ENCODE measurements around the gene SSC4D. TPM values are rescaled to one million over a fixed set of nuclear protein-coding genes. Genes with fewer than 3 reads are reported as not detected.

SSC4D gene
- total and polyA plus RNA-seq, 9 of the 15 experiments (the other 6 are each of a cell fraction or from before 2014, with no cell fraction given): 0.06 to 1.1 (median 0.85) TPM; not detected in 1

GRCh38 chr7:76397409-76398183 lies 11.9 kb downstream of the SSC4D start (continued):
- TF ChIP-seq HMG20B (CRISPR knock-in tag; IDR thresholded peaks at IDR 0.05) (no peak), HNRNPH1 (optimal IDR thresholded peaks at IDR 0.05; ENCODE audit: low read depth, low read length) (no peak), ZNF583 (CRISPR knock-in tag; IDR thresholded peaks at IDR 0.05) (peak; percentile 81), ZBTB43 (CRISPR knock-in tag; IDR thresholded peaks at IDR 0.05) (no peak), POLR2AphosphoS2 (IDR thresholded peaks at IDR 0.05; ENCODE audit: low read length) (no peak), BMI1 (IDR thresholded peaks at IDR 0.05; ENCODE audit: low read length) (no peak), AFF4 (CRISPR knock-in tag; IDR thresholded peaks at IDR 0.05) (peak; percentile 79; the same call in 1 of the 2 replicates), GTF2B (IDR thresholded peaks at IDR 0.05; ENCODE audit: extremely low read depth, insufficient read length) (no peak), TCF15 (CRISPR knock-in tag; IDR thresholded peaks at IDR 0.05) (no peak), PHB2 (IDR thresholded peaks at IDR 0.05; ENCODE audit: low read depth) (no peak), GMEB1 (CRISPR knock-in tag; IDR thresholded peaks at IDR 0.05) (0 out of 2 replicates have a peak, but pooled peaks have one; percentile 18), E2F1 (CRISPR knock-in tag; IDR thresholded peaks at IDR 0.05) (peak; percentile 71; the same call in 1 of the 2 replicates)

Data from K562 (cell line).